HepG2 (cell line): ENCODE measurements around the gene PEA15. TPM values are rescaled to one million over a fixed set of nuclear protein-coding genes. Genes with fewer than 3 reads are reported as not detected.
A peak's percentile ranks its signal among the peaks of the same experiment; 100 is the strongest.

Experiments used
- ATAC-seq: fragments of 200-7000 bp; cut with Tn5 transposase; 3 replicates; pipeline ENCODE4 v1.9.1; 2020; ENCODE audit warnings: mild to moderate bottlenecking, moderate library complexity
- BruUV-seq: library from RNA; stranded (reverse); fragments of 400-500 nt; replicated peaks from 2 replicates; lab custom pipeline; 2021; lab: Mats Ljungman, UMichigan
- CTCF ChIA-PET: fragments of 300-600 bp; formaldehyde crosslinking; extraction: SDS; loops from one replicate; lab custom pipeline; 2021; ENCODE audit warnings: low total read pairs, inconsistent platforms, low intra/inter-chr PET ratio; lab: Yijun Ruan, JAX
- POLR2A ChIA-PET: fragments of 350-600 bp; sonication (Branson Sonifier 250); formaldehyde crosslinking; loops from one replicate; lab custom pipeline; 2020; ENCODE audit warnings: antibody characterized with exemption, inconsistent platforms; lab: Yijun Ruan, JAX
- DNase-seq: peaks from one replicate; pipeline ENCODE4 v3.0.0-alpha.2; 2015; ENCODE audit warnings: low spot score
- FAIRE-seq: peaks from 3 replicates; lab custom pipeline; 2011; peaks lifted over from hg19 to GRCh38; lab: Jason Lieb, UNC
- H2AFZ ChIP-seq: one replicate; pipeline ENCODE4 v1.6.1; 2011; ENCODE audit warnings: low read length, inconsistent platforms
- H3K27ac ChIP-seq: fragments of 300-600 bp; 3 replicates; pipeline ENCODE4 v1.8.0; 2011; ENCODE audit warnings: mixed run types, mild to moderate bottlenecking, mixed read lengths, low read length, inconsistent platforms; ENCODE audit not compliant: insufficient read depth; ENCODE audit errors: extremely low read length
- H3K27me3 ChIP-seq, 2 experiments: fragments of 200-600 bp in 1 of 2; 2 replicates in 1 of 2; 3 replicates in 1 of 2; pipeline versions ENCODE4 v1.6.0 to v1.8.0; 2011; ENCODE audit warnings: low read length in 2 of 2, mild to moderate bottlenecking in 2 of 2, moderate library complexity in 2 of 2, inconsistent platforms in 1 of 2; ENCODE audit not compliant: insufficient read depth in 2 of 2, control insufficient read depth in 1 of 2
- H3K36me3 ChIP-seq, 2 experiments: fragments of 200-600 bp in 1 of 2; replicated peaks in 1 of 2; 2 replicates in 1 of 2; 3 replicates in 1 of 2; pipeline versions ENCODE4 v1.5.1 to v1.8.0; 2011; ENCODE audit warnings: low read length in 2 of 2, inconsistent platforms in 1 of 2; ENCODE audit not compliant: insufficient read depth in 2 of 2, control insufficient read depth in 1 of 2
- H3K4me1 ChIP-seq: 2 replicates; pipeline ENCODE4 v1.5.1; 2012; ENCODE audit warnings: low read length, inconsistent platforms; ENCODE audit not compliant: insufficient read depth
- H3K4me2 ChIP-seq: 2 replicates; pipeline ENCODE4 v1.6.0; 2011; ENCODE audit warnings: low read depth, low read length, inconsistent platforms
- H3K4me3 ChIP-seq, 3 experiments: fragments of 200-600 bp in 1 of 3; sonication (generic), shearing (Covaris generic) in 1 of 3; replicated peaks in 1 of 3; 2 replicates each; pipeline ENCODE4 v1.5.1; 2011 to 2016; ENCODE audit warnings: low read length in 3 of 3, inconsistent platforms in 2 of 3, low read depth in 2 of 3, mild to moderate bottlenecking in 2 of 3, control low read depth in 1 of 3, mixed read lengths in 1 of 3; ENCODE audit not compliant: insufficient read depth in 1 of 3
- H3K79me2 ChIP-seq: one replicate; pipeline ENCODE4 v1.6.1; 2011; ENCODE audit warnings: low read length, inconsistent platforms; ENCODE audit not compliant: insufficient read depth
- H3K9ac ChIP-seq: 2 replicates; pipeline ENCODE4 v1.6.0; 2011; ENCODE audit warnings: mild to moderate bottlenecking, low read depth, low read length, inconsistent platforms; ENCODE audit not compliant: insufficient read depth
- H3K9me3 ChIP-seq: 2 replicates; pipeline ENCODE4 v1.5.1; 2012; ENCODE audit warnings: mild to moderate bottlenecking, low read length
- H4K20me1 ChIP-seq: 2 replicates; pipeline ENCODE4 v1.6.0; 2011; ENCODE audit warnings: inconsistent platforms, mild to moderate bottlenecking, low read length, moderate library complexity; ENCODE audit not compliant: insufficient read depth
- KLF13 ChIP-seq: sonication (generic); formaldehyde crosslinking; IDR thresholded peaks from 2 replicates; pipeline ENCODE4 v1.4.0; 2020; ENCODE audit warnings: mild to moderate bottlenecking, missing genetic modification reagents
- NFAT5 ChIP-seq: sonication (generic); formaldehyde crosslinking; IDR thresholded peaks from 2 replicates; pipeline ENCODE4 v1.4.0; 2020; ENCODE audit warnings: missing genetic modification reagents
- ZNF709 ChIP-seq: sonication (generic); formaldehyde crosslinking; IDR thresholded peaks from 2 replicates; pipeline ENCODE4 v1.5.0; 2020; ENCODE audit warnings: mild to moderate bottlenecking, missing genetic modification reagents
- WGBS: methylation state at CpG from one replicate; pipeline ENCODE4 v1.1.6; 2017; ENCODE audit warnings: low lambda C conversion rate; 5-methylcytosine and 5-hydroxymethylcytosine counted together
- in situ Hi-C: cut with HindIII; loops from 2 replicates; pipeline ENCODE4 v1.10.0; 2017; ENCODE audit warnings: low pct_unique_long_range_greater_than_20kb; ENCODE audit not compliant: extremely low pct_ligation_motif_present
- intact Hi-C: fragments of 100-400 bp; cut with micrococcal nuclease; formaldehyde crosslinking; loops from one replicate; pipeline ENCODE4 v1.10.0; 2022; ENCODE audit not compliant: unreplicated experiment
- polyA plus RNA-seq, 8 experiments: library from polyadenylated mRNA; depleted of rRNA in 3 of 8; stranded (reverse) in 7 of 8; unstranded in 1 of 8; fragments of >200 nt; fragmentation: Illumina TruSeq in 4 of 8; extraction: Trizol in 4 of 8; gene quantifications; 2 replicates each; pipeline versions ENCODE4 v1.2.1 to v1.2.3, GENCODE V29; 2011 to 2016; ENCODE audit warnings: low read depth in 4 of 8, missing spikeins in 1 of 8, mixed read lengths in 1 of 8; ENCODE audit not compliant: insufficient read depth in 1 of 8
- total RNA-seq, 5 experiments: library from RNA; depleted of rRNA; stranded (reverse); fragments of >200 nt; fragmentation: Illumina TruSeq; extraction: Trizol; gene quantifications; 2 replicates each; pipeline ENCODE4 v1.2.3, GENCODE V29; 2016; ENCODE audit warnings: low read depth in 1 of 5

Gene PEA15
- total and polyA plus RNA-seq, 2 of the 13 experiments (the other 11 are each of a cell fraction or from before 2014, with no cell fraction given): 12.1 to 35.2 TPM

- H2AFZ ChIP-seq: no peak overlapping the region
- CTCF ChIA-PET: no interaction called here
- no peaks in the 10 kb centered on the region for H4K20me1 ChIP-seq
- no peaks in the 10 kb centered on the region for H3K36me3 ChIP-seq
- DNase-seq (no peak), FAIRE-seq (no peak), ATAC-seq (peak; percentile 14; the same call in 2 of the 3 replicates)
- no peaks in the 10 kb centered on the region for H3K9me3 ChIP-seq
- in situ Hi-C loops (no loop called here), intact Hi-C loops (no loop called here)
- peaks cover 1 to 20% of the 10 kb centered on the region in 2 experiments; a peak in 3 of 5 replicates for H3K27me3 ChIP-seq
- POLR2A ChIA-PET: no interaction called here
- H3K9ac ChIP-seq: no peak overlapping the region
- H3K4me2 ChIP-seq: no peak overlapping the region; the same call in 1 of the 2 replicates
- WGBS: 84% methylated on average over 2 of the region's 2 CpGs
- BruUV-seq: no TSS peak
- TF ChIP-seq NFAT5 (CRISPR knock-in tag) (no peak), ZNF709 (0 out of 2 replicates have a peak, but pooled peaks have one; percentile 23), KLF13 (CRISPR knock-in tag) (no peak)
- no peak overlapping the region for H3K27ac ChIP-seq
- peaks cover 9% of the 10 kb centered on the region for H3K4me1 ChIP-seq
- H3K4me3 ChIP-seq: no peak overlapping the region
- no peaks in the 10 kb centered on the region for H3K79me2 ChIP-seq
Measured at GRCh38 chr1:160186729-160187128, 18.5 kb upstream of the PEA15 start.
